GM12864 (cell line): ENCODE measurements around the gene CHN2.

Experiments
- DNase-seq: peaks from one replicate; pipeline ENCODE4 v3.0.0-alpha.2; 2011; ENCODE audit warnings: low read depth
- H3K4me3 ChIP-seq: 2 replicates; pipeline ENCODE4 v1.5.1; 2011; ENCODE audit warnings: mild to moderate bottlenecking, low read depth, low read length, control low read depth
- TF ChIP-seq, protein P1 (sequence below): IDR thresholded peaks from 2 replicates; pipeline ENCODE4 v1.5.1; 2011; ENCODE audit warnings: low read depth, mild to moderate bottlenecking, moderate library complexity, low read length, control low read depth, inconsistent platforms; ENCODE audit errors: missing control alignments

The CHN2 gene

DNA sequence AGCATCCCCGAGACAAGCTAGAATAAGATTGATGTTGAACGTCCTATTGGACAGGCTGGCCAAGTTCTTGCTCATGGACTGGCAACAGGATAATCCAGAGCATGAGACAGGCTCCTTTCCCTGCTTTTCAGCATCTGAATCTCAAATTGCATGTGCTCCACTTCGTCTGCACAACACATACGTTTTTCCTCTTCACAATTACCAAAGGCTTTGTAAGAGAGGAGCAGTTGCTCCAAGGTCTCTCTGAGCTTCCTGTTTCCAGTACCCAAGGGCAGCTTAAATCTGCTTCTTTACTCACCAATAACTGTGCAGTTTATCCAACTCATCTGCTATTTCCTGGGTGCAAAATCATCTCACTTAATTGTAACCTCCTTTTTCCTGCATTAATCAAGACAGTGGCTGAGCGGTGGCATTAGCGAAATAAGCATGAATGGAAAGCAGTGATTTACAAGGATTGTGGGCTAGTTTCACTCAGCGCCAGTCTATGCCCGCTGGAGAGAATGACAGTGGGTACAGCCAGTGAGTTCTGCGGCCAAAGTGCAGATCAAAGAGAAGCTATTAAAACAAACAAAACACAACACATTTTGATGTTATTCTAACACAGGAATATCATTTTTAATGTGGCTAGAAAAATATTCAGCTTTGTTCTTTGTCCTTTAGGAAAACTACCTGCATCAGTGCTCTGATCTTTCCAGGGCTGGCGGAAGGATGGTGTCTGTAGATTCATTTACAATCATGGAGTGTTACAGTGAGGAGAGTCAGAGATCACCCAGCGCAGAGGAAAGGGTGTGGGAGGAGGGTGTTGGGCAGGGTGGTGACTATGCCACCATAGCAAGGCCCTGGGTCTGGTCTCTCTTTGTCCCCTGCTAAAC, 79.8 kb downstream of the CHN2 start:
- TF ChIP-seq, protein P1, sequence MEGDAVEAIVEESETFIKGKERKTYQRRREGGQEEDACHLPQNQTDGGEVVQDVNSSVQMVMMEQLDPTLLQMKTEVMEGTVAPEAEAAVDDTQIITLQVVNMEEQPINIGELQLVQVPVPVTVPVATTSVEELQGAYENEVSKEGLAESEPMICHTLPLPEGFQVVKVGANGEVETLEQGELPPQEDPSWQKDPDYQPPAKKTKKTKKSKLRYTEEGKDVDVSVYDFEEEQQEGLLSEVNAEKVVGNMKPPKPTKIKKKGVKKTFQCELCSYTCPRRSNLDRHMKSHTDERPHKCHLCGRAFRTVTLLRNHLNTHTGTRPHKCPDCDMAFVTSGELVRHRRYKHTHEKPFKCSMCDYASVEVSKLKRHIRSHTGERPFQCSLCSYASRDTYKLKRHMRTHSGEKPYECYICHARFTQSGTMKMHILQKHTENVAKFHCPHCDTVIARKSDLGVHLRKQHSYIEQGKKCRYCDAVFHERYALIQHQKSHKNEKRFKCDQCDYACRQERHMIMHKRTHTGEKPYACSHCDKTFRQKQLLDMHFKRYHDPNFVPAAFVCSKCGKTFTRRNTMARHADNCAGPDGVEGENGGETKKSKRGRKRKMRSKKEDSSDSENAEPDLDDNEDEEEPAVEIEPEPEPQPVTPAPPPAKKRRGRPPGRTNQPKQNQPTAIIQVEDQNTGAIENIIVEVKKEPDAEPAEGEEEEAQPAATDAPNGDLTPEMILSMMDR: no peak
- DNase-seq: no peak
- H3K4me3 ChIP-seq: no peak overlapping the region

DNA sequence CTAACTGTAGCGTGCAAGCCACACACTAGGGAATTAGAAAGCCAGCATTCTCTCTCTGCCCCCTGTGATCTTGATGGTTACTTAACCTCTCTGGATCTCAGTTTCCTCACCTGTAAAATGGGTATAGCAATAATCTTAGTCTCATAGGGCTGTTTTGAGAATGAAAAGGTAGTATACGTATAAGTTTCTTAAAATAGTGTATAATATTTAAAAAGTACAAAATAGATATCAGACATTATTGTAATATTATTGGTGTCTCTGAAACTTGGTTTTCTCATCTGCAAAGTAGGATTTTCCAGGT, 80.4 kb downstream of the CHN2 start:
- no peak overlapping the region for H3K4me3 ChIP-seq
- no peak for DNase-seq
- TF ChIP-seq, protein P1: no peak

DNA sequence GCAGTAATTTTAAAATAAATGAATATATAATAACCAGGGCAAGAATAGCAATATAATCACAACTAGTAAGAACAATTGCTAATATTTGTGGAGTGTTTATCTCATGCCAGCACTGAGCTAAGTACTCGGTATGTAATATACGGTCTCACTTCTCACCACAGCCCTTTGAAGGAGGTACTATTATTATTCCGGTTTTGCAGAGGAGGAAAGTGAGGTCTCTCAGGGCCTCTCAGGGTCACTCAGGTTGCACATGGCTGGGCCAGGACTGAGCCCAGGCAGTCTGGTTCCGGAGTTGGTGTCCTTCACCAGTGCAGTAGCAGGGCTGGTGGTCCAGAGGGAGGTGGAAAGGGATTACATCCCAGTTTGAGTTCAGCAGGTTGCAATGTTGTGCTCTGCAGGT, 80.9 kb downstream of the CHN2 start:
- H3K4me3 ChIP-seq: no peak overlapping the region
- TF ChIP-seq, protein P1: no peak
- no peak for DNase-seq

DNA sequence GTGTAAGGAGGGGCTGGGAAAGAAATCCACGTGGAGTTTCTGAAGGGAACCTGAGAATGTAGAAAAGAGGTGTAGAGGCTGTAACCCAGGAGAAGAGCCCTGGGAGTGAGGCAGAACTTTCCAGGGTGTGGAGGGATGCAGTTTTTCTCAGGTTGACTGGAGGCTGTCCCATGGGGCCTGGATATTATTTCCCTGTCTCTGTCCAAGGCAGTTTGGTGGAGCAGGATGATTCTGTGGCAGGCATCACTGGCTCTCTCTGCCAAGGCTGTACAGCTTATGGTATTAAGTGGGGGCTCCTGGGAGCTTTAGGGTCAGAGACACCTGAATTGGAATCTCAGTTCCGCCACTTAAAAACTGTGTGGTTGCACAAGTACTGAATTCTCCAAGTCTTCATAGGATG, 81.6 kb downstream of the CHN2 start:
- no peak overlapping the region for H3K4me3 ChIP-seq
- TF ChIP-seq, protein P1: no peak
- no peak for DNase-seq

DNA sequence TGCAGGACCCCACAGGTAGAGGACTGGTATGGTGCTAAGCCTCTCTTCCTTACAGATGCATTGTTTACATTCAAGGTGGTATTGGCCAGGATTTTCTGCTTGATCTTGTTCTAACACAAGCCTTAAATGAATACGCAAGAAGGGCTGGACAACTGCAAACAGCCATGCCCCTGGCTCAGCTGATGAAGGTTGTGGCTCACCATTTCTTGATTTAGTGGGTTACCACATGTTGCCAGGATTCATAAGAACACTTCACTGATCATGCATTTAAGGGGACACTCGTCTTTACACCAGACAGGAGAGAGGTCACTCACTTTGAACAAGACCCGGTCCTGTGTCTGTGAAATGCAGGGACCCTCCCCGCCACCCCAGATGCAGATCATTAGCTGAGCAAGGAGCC, 82.2 kb downstream of the CHN2 start:
- no peak for DNase-seq
- TF ChIP-seq, protein P1: no peak
- no peak overlapping the region for H3K4me3 ChIP-seq

DNA sequence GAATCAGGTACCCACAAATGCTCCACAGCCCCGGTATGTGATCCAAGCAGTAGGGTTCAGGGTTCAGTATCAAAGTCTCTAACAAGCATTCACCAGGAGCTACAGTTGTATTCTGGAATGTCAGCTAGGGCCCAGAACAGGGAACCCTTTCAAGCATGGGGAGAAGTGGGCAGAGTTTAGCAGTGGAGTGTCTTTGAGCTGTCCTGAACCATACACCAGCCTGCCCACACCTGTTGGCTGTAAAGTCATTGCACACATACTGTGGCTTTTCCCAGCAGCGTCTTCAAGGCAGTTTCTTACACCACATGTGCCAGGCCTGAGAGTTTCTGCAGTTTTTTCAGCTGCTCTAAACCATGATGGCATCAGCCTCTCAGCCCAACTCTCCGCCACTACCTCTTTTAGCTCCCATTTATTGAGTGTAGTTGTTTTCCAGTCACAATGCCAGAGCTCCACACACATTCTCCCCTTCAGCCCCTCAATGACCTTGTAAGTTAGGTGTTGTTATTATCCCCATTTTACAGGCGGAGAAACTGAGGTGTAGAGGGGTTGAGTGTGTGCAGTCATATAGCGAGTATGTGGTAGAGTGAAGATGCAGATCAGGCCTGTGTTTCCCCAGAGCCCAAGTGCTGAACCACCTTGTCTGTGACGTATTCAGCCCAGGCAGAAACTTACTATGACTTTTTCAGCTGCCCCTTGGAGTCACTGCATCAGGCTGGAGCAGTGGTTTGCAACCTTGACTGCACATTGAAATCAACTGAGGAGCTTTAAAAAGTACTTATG, 83.1 kb downstream of the CHN2 start:
- TF ChIP-seq, protein P1: no peak
- H3K4me3 ChIP-seq: no peak overlapping the region
- DNase-seq: no peak
